AG08395 (cell line): Measurements from ENCODE around the gene DCUN1D2.
A peak's percentile ranks its signal among the peaks of the same experiment; 100 is the strongest.

Experiments used
- DNase-seq: peaks from one replicate; pipeline ENCODE4 v3.0.0; 2012; ENCODE audit warnings: mixed read lengths, low spot score

Gene DCUN1D2

DNA sequence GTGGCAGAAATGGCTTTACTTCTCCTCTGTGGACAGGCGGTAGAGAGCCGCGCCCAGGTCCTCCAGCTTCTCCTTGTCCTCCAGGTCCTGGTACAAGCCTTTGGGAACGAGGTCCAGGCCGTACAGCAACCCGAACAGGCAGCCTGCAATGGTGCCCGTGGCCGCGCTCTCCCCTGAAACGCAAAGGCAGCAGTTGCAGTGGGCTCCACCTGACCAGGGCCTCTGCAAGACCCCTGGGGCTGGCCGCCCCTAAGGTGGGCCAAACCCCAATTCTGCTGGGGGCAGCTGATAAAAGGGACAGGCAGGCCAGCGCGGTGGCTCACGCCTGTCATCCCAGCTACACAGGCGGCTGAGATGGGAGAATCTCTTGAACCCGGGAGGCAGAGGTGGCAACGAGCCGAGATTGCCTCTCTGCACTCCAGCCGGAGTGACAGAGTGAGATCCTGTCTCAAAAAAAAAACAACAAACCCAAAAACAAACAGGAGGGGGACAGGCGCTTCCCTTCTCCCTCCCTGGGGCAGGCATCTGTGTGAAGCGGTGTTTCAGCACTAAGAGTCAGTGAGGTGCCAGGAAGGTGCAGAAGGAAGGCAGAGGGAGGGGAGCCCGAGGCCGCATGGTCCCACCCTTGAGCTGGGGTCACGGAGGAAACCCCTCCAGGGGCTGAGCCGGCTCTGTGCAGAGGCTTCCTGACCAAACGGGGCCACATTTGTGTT lies 67.5 kb downstream of the DCUN1D2 start:
- no peak for DNase-seq

DNA sequence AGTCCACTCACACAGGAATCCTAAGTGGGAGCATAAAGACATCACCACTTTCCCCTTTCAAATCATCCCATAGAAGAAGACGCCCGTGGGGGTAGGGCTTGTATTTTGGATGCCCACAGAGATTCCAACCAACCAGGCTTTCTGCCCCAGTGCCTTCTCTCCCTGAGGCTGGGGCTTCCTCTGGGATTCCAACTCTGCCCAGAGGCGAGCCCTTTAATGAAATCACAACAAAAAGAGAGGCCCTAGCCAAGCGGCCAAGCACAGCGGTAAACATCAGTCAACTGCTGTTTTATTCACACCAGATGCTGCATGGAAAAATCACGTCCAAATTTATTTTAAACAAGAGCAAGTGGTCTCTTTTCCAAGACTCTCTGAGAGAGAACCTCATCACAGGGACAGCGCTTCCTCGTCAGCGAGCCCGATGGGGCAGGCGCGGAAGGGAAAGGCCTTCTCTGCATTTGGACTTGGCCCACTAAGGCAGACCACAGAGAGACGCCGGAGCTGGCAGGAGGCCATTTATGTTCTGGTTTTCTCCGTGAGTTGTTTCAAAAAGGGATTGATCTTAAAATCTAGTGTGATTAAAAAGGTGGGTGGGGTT lies 68.7 kb downstream of the DCUN1D2 start:
- peak; percentile 55 for DNase-seq

DNA sequence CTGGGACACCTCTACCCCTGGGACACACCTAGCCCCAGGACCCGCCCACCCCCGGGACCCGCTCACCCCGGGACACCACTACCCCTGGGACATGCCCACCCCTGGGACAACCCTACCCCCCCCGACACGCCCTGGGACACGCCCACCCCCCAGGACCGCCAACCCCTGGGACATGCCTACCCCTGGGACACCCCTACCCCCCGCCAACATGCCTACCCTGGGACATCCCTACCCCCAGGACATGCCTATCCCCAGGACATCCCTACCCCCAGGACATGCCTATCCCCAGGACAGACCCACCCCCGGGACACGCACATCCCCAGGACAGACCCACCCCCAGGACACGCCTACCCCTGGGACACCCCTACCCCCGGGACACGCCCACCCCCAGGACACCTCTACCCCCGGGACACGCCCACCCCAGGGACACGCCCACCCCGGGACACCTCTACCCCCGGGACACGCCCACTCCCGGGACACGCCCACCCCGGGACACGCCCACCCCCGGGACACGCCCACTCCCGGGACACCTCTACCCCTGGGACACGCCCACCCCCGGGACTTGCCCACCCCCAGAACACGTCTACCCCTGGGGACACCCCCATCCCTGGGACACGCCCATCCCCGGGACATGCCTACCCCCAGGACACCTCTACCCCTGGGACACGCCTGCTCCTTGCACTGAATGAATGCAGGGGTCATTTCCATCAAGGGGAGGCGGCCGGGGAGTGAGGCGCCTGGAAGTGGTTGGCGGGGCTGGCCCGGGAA lies 69.5 kb downstream of the DCUN1D2 start:
- peak; percentile 14 for DNase-seq

DNA sequence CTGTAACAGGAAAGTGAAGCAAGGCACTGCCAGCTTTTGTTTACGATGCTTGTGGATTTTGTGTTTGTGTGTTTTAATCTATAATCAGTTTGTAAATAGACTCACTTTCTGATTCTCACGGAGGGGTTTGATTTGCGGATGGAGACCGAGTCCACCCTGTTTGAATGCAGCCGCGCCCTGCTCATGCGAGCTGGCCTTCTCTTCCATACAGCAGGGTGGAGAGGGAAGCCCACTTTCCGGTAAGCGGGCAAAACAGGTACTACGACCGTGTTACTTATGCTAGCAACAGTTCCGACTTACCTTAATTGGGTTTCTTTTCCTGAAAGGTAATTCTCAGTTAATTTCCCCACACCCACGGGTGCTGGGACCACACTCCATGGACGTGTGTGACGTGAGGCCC lies 70.3 kb downstream of the DCUN1D2 start:
- DNase-seq: no peak

DNA sequence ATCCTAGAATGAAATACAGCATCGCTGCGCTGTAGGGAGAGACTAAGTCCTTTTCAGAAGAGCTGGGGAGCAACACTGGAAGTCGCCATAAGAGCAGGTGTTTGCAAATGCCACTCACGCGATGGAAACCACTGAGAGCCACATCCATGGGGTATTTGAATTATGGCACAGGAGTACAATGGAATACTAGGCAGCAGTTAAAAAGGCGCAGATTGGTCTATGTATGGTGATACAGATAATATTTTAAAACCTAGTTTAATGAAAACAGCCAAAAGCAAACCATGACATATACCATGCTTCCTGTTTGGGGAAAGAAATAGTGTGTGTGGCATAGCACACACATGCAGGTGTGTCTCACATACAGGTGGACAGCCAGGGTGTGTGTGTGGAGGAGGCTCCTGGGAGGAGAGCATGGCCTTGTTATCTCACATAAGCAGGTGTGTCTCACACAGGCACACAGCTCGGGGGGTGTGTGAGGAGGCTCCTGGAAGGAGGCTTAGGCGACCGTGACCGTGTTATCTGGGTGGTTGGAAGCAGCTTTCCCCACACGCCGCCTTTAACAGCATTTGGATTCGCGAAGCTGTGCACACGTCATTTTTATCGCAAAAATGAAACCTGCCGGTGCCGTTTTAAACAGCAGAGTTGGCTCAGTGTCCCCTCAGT lies 70.8 kb downstream of the DCUN1D2 start:
- no peak for DNase-seq

DNA sequence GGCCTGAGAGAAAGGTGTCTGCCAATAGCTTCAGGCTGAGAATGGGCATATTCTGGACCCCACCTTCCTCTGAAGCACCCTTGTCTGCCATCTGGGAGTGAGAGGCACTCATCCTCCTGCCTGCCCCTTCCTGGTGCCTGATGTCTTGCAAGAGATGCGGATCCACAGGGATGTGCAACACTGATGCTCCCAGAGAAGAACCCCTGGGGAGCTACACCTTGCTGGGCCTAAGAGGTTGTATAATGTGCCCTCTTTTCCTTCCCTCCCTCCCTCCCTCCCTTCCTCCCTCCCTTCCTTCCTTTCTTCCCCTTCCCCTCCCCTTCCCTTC lies 71.8 kb downstream of the DCUN1D2 start:
- no peak for DNase-seq

DNA sequence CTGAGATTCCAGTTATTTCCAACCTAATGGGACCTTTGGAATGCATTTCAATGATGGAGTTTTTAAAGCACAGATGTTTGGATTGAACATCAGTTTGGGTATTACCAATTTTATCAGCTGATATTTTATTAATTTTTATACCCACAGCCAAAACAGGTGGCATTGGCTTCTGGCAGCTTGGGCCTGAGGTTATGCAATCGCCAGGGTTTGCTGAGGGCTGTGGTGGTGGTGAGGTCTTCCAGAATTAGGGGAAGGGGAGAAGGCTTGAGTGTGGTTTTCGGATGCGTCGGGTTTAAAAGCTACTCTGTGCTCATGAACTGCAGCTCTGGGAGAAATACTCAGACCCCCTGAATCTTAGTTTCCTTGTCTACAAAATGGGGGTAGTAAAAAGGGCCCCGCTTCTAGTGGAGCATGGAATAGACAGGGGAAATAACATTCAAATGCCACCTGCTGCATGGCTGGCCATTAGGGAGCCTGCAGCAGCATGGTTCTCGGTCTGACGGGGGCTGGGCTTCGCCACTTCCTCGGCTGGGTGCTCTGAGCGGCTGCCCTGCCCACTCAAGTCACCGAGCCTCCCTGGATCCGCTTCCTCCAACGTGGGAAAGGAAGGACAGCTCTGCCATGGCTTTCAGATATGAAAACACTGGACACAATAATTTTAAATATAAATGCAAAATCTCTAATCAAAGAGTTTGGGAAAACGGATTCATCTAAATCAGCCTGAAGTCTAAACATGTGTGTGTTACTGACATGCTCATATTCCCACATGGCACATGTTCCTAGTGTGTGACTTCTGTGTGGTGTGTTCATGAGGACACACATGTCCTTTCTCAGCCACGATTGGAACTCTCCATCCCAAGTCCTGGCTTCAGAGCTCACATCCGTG lies 72.4 kb downstream of the DCUN1D2 start:
- no peak for DNase-seq

DNA sequence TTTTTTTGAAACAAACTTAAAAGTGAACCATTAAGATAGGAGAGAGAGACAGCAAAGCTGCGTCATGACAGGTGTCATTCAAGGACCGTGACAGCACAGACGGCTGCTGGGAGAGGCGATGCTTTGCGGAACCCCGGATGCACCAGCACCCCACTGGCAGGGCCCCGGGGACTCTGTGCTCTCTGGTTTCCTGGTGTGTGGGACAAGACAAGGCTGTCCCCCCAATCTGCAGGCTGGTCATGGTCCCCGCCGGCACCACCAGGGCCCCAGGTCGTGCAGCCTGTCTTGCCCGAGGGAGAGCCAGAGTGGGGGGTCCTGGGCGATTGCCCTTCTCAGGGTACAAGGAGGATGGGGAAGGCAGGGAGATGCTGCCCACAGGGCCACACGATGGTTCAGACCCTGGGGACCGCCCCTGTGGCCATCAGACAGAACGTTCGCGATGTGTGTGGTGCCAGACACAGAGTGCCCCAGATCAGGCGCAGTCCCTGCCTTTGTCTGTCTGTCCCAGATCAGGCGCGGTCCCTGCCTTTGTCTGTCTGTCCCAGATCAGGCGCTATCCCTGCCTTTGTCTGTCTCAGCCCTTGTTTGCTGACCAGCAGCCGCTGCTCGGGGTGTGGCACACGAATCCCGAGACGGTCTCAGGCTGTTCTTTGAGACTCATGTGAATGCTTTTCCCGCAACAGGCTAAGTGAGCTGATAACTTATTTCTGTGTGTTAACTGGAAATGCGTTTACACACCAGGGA lies 73.3 kb downstream of the DCUN1D2 start:
- DNase-seq: no peak

DNA sequence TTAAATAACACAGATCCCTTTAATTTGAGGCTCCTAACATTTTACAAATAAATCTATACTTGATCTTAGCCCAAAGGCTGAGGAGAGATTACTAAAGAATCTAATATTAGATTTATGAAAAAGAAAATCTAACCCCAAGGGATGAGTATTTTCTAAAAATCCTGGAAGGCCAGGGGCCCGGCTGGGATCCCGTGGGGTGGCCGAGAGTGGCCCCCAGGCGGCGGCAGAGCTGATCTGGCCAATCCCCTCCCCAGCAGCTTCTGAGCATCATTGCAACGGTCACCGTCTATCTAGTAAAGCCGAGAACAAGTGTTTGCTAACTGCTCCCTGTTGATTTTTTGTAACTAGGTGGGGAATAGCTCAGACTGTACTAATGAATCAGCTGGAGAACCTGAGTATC lies 74.7 kb downstream of the DCUN1D2 start:
- no peak for DNase-seq

DNA sequence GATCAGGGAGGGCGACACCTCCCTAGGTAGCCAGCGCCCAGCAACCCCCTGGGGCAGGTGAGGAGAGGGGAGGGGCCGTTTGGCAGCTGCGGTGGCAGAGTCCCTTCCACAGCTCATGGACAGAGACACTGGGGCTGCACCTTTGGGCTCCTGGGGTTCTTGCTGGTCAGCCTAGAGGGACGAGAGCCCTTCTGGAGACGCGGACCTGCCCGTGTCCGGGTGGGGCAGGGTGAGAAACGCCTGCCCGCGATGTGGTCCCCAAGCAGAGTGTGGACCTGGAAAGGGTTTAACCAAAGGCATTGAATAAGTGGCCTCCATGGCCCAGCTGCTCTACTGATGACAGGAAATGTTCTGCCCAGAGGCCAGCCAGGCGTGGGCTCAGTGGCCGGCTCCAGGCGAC lies 75.5 kb downstream of the DCUN1D2 start:
- no peak for DNase-seq

DNA sequence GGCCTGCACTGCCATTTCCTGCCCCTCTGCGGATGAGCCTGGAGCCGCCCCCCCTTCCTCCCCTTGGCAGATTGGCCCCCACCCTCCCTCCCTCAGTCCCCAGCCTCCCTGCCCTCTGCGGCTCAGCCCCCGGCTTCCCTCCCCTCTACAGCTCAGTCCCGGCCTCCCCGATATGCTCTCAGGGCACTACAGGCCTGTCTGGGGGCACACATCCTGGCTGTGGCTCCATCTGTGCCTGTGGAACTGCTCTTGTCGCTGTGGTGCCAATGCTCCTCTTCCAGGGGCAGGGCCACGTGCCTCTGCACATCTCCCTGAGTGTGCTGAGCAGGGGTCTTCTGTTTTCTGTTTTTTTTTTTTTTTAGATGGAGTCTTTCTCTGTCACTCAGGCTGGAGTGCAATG lies 76.2 kb downstream of the DCUN1D2 start:
- DNase-seq: no peak

DNA sequence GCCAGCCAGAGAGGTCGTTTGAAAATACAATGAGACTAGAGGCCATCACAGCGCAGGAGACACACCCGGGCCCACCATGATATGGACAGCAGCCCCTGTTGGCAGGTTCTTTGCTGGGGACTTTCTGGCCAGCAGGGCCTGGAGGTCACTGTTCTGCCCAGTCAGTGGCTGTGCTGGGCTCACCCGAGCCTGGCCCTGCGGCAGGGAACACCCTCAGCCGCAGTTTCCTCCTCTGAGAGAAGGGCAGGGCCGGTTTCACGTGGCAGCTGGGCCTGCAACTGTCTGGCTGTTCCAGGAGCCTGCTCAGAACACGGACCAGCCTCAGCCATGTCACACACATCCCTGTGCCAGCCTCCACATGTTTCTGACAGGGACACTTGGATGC lies 76.6 kb downstream of the DCUN1D2 start:
- peak; percentile 53 for DNase-seq

DNA sequence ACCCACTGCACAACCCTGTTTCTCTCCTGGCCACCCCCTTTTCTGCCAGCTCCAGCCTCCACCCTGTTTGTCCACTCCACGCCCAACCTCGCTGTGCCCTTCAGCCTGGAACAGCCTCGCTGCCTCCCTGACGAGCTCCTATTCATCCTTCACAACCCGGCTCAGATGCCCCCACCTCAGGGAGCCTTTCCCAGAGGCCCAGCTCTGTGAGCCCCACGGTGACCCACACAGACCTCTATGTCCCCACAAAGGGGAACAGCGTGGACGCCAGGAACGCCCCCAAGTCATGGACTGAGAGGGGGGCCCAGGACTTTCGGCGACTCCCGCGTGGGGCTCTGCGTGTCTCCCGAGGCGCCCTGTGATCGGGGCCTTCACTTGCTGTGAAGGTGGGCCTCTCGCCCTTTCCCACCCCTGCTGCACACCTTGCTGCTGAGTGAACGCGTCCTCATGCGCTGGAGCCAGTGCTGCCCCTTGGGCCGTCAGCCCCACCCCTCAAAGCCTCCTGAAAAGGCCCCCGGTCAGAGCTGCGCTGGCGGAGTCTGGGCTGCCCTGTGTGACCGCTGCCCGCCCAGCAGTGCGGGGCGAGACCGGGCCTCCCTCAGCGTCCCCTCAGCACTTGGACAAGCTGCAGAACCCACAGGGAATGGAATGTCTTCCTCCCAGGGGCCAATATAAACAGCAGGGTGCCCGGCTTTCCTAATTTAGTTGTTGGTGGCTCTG lies 77.2 kb downstream of the DCUN1D2 start:
- no peak for DNase-seq

DNA sequence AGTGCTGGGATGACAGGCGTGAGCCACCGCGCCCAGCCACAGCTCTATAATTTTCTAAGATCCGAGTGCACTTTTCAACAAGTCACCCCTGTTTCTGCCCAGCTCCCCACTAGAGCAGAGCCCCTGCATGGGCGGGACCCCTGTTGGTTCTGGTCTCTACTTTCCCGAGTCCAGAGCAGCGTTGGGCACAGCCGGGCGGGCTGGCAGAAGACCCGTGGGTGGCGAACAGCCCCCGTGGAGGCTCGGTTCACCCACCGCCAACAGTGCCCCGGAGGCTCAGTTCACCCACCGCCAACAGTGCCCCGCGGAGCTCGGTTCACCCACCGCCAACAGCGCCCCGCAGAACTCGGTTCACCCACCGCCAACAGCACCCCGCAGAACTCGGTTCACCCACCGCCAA lies 78.1 kb downstream of the DCUN1D2 start:
- DNase-seq: no peak

DNA sequence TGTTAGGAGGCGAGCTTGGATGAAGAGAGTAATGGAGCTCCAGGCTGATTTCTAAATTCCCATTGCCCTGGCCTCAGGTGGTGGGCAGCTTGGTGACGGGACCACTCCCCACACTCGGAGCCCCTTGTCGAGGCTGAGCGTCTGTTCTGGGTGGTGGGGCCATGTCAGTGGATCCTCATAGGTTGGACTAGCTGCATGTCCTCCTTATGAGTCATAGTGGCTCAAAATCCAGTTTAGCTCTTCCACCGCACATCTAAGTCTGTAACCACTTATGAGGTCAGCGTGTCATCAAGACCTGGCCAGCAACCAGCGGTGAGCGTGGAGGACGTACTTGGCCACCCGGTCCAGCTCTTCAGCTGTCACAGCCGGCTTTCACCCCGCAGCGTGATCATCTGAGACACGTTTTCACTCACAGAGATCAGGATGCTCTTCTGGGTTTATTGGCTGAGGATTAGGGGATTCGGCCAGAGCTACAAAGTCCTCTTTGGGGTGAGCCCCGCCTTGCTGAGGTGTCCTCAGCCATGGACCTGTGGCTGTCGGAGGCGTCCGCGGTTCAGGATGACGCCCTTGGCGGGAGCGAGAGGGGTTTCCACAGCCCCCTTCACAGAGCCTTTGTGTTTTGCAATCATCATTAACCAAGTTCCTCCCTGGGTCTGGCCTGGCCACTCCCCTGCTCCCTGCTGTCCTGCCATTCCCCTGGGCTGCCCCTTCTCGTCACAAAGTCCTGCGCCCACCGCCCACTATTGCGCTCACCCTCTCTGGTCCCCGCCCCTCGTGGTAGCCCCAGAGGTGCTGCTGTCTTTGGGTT lies 79.1 kb downstream of the DCUN1D2 start:
- peak; percentile 96 for DNase-seq

DNA sequence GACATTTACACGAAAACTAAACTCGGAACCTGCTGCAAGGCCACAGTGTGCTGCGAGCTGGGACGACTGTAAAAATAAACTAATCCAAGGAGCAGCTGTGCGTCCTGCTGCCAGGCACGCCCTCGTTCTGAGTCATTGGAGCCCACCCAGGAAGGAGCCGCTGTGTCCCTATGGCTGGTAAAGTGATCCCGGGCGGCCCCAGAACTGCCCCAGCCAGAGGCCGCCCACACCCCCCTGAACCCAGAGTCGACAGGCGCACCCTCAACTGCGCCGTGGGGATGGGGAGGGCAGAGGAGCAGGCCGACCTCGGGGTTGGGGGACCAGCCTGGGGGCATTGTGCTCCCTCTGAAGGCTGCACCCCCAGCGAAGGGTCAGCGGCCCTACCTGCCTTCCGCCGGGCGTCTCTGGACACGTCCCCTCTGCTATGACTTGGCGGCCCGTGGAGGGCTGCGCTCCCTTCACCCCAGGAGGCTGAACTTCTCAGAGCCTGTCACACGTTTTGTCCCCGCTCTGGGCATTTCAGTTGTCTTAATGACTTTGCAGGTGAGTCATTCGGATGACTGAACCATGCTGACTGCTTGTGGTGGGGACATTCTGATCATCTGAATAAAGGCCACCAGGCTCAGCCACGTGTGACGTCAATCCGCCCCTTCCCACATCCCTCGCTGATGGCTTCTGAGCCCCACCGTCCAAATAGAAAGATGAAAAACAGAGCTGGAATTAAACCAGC lies 79.9 kb downstream of the DCUN1D2 start:
- peak; percentile 85 for DNase-seq

DNA sequence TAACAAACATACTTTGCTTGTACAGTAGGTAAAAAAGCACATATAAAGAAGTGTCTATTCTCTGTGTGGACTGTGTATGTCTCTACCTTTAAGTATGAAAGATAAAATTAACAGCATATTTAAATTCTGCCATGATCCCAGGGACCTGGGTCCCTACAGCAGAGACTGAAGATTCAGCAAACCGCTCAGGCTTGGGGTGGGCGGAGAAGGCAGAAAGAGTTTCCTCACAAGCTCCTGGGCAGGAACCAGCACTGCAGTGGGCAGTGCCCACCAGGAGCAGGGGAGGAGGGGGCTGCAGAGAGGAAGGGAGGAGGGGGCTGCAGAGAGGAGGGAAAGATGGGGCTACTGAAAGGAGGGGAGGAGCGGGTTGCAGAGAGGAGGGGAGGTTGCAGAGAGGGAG lies 81.9 kb downstream of the DCUN1D2 start:
- no peak for DNase-seq

DNA sequence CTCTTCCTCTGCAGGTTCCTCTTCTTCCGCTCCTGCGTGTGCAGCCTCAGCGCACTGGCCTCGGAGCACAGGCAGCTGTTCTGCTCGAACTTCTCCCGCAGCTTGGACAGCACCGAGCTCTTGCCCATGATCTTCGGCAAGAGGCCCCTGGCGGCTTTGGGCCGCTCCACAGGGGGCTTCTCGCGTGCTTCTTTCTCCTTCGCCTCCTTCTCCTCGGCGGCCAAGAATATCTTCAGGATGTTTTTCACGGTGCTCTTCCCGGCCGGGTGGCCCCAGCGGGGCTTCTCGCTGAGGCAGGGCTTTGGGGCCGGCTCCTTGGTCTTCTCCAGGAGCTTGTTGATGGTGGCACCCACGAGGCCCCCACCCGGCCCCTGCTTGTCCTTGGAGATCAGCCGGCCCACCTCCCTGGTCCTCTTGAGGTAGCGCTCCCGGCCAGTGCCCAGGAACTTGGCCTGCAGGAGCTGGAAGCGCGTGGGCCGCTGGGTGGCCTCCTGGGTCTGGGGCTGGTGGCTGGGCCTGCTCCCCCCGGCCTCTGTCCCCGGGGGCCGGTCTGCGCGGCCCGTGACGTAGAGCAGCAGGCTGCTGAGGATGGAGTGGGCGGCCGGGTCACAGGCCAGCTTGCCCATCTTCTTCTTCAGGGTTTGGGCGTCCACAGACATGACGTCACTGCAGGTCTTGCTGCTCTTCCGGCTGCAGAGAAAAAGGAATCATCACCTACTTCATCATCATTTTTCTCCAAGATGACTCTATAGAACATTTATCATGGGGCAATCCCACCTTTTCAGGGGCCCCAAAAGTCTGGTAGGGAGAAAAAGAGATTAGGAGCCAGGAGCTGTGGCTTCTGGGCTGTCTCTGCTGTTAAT lies 82.7 kb downstream of the DCUN1D2 start:
- no peak for DNase-seq
